ENCODE data around the gene KCNJ4. TPM values are rescaled to one million over a fixed set of nuclear protein-coding genes. Genes with fewer than 3 reads are reported as not detected.
"Not testable (repeated sequence)": the region's sequence is repeated elsewhere in the genome, so short reads cannot be mapped to it uniquely, and the experiment has no call there.

The KCNJ4 gene
- total RNA-seq, 1 donor from 2014 or later: 0.43 TPM

GRCh38 chr22:38386918-38387317, 68.1 kb downstream of the KCNJ4 start:
- not testable (repeated sequence) for H3K27ac Mint-ChIP-seq (ENCODE audit: unreplicated experiment); H3K4me1 Mint-ChIP-seq (ENCODE audit: unreplicated experiment); H3K4me3 Mint-ChIP-seq (ENCODE audit: unreplicated experiment); H3K27me3 Mint-ChIP-seq (ENCODE audit: unreplicated experiment); DNase-seq (ENCODE audit: extremely low spot score, unreplicated experiment); H3K36me3 Mint-ChIP-seq (ENCODE audit: unreplicated experiment); H3K9me3 Mint-ChIP-seq (ENCODE audit: unreplicated experiment)

GRCh38 chr22:38383417-38383816, 71.6 kb downstream of the KCNJ4 start:
- TF ChIP-seq CTCF (IDR thresholded peaks at IDR 0.05): no peak
- DNase-seq (ENCODE audit: extremely low spot score, unreplicated experiment): no peak
- peaks cover 5% of the 10 kb centered on the region for H3K4me1 Mint-ChIP-seq (ENCODE audit: unreplicated experiment)
- H3K4me3 Mint-ChIP-seq (ENCODE audit: unreplicated experiment): no peak overlapping the region
- no peaks in the 10 kb centered on the region for H3K27me3 Mint-ChIP-seq (ENCODE audit: unreplicated experiment)
- H3K9me3 Mint-ChIP-seq (ENCODE audit: unreplicated experiment): no peaks in the 10 kb centered on the region
- H3K27ac Mint-ChIP-seq (ENCODE audit: unreplicated experiment): no peak overlapping the region
- H3K36me3 Mint-ChIP-seq (ENCODE audit: unreplicated experiment): peaks cover 9% of the 10 kb centered on the region

GRCh38 chr22:38381371-38381770, 73.6 kb downstream of the KCNJ4 start:
- not testable (repeated sequence) for H3K27me3 Mint-ChIP-seq (ENCODE audit: unreplicated experiment); H3K9me3 Mint-ChIP-seq (ENCODE audit: unreplicated experiment); H3K27ac Mint-ChIP-seq (ENCODE audit: unreplicated experiment); DNase-seq (ENCODE audit: extremely low spot score, unreplicated experiment); H3K4me1 Mint-ChIP-seq (ENCODE audit: unreplicated experiment); H3K4me3 Mint-ChIP-seq (ENCODE audit: unreplicated experiment)
- H3K36me3 Mint-ChIP-seq (ENCODE audit: unreplicated experiment): peaks cover 16% of the 10 kb centered on the region

Other genes with a start within 250 kb of the KCNJ4 start
- gene TMEM184B, start 182.2 kb downstream of the KCNJ4 start, total RNA-seq: 88.0 and 90.5 TPM in 2 replicates
- gene CSNK1E, start 137.8 kb downstream of the KCNJ4 start, total RNA-seq: 175 and 176 TPM in 2 replicates
- gene KDELR3, start 12.9 kb upstream of the KCNJ4 start, total RNA-seq: 39.3 and 49.3 TPM in 2 replicates
- gene DDX17, start 51.1 kb upstream of the KCNJ4 start, total RNA-seq: 439 and 466 TPM in 2 replicates
- 1.4 TPM in 2 replicates for gene DMC1, start 115.0 kb upstream of the KCNJ4 start, total RNA-seq
- 2.7 and 3.5 TPM in 2 replicates for gene FAM227A, start 201.2 kb upstream of the KCNJ4 start, total RNA-seq
- 38.3 and 41.0 TPM in 2 replicates for gene CBY1, start 201.4 kb upstream of the KCNJ4 start, total RNA-seq
- 60.7 and 61.0 TPM in 2 replicates for gene TOMM22, start 226.8 kb upstream of the KCNJ4 start, total RNA-seq
- gene JOSD1, start 245.7 kb upstream of the KCNJ4 start, total RNA-seq: 78.6 and 85.5 TPM in 2 replicates

Data from osteocyte (in vitro differentiated cells).